Measurements from ENCODE around the gene DPP6.
"Not testable (repeated sequence)": the region's sequence is repeated elsewhere in the genome, so short reads cannot be mapped to it uniquely, and the experiment has no call there.

Gene DPP6

DNA sequence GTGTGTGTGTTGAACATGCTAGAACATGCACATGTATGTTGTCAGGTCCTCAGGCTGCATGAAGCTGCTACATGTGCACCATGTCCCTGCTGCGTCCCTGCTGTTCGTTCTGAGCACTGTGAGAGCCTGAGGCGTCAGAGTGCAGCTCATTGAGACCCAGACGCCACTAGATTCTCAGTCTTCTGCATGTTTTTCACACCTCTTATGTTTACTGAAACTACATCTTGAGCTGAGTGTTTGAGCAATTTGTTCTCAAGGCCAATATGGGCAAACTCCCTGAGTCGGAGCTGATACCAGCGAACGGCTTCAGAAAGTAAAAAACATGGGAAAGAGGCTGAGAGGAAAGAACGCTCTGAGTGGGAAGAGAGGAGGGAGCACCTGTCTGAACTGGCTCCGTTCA is 600.4 kb downstream of the DPP6 start:
- Histone ChIP-seq H3K4me3 (ENCODE audit: insufficient read depth, low read depth, low read length) (no peak overlapping the region), H3K9me3 (ENCODE audit: control insufficient read depth, low read length) (no peaks in the 10 kb centered on the region), H3K27me3 (ENCODE audit: control insufficient read depth, insufficient read depth, low read length, poor library complexity, severe bottlenecking) (no peaks in the 10 kb centered on the region), H3K27ac (ENCODE audit: insufficient read depth, low read depth, low read length, poor library complexity, severe bottlenecking) (no peak overlapping the region), H3K4me1 (ENCODE audit: control insufficient read depth, insufficient read depth, low read length) (no peaks in the 10 kb centered on the region), H3K36me3 (ENCODE audit: control insufficient read depth, insufficient read depth, low read length) (no peaks in the 10 kb centered on the region)
- 90 to 93% methylated on average over 9 of the region's 9 CpGs for WGBS, 2 experiments

DNA sequence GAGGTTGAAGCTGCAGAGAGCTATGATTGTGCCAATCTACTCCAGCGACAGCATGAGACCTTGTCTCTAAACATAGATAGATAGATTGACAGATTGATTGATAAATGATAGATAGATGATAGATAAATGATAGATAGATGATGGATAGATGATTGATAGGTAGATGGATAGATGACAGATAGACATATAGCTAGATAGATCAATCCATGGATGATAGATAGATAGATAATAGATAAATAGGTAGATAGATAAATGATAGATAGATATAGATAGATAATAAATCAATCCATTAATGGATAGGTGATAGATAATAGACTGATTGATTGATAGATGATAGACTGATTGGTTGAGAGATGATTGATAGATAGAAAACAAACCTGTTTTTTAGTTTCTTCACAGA is 601.1 kb downstream of the DPP6 start:
- Histone ChIP-seq H3K4me3 (ENCODE audit: insufficient read depth, low read depth, low read length) (no peak overlapping the region), H3K27me3 (ENCODE audit: control insufficient read depth, insufficient read depth, low read length, poor library complexity, severe bottlenecking) (no peaks in the 10 kb centered on the region), H3K4me1 (ENCODE audit: control insufficient read depth, insufficient read depth, low read length) (no peaks in the 10 kb centered on the region), H3K36me3 (ENCODE audit: control insufficient read depth, insufficient read depth, low read length) (no peaks in the 10 kb centered on the region), H3K9me3 (ENCODE audit: control insufficient read depth, low read length) (no peaks in the 10 kb centered on the region), H3K27ac (ENCODE audit: insufficient read depth, low read depth, low read length, poor library complexity, severe bottlenecking) (no peak overlapping the region)
- 90 to 93% methylated on average over 1 of the region's 1 CpG for WGBS, 2 experiments

DNA sequence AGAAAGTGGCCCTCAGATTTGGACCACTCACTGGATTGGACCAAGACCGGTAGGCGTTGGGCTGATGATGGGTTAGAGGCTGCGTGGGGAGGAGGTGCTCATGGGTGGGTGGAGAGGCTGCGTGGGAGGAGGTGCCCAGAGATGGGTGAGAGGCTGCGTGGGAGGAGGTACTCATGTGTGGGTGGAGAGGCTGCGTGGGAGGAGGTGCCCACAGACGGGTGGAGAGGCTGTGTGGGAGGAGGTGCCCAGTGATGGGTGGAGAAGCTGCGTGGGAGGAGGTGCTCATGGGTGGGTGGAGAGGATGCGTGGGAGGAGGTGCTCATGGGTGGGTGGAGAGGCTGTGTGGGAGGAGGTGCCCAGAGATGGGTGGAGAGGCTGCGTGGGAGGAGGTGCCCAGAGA is 604.4 kb downstream of the DPP6 start:
- 94 to 95% methylated on average over 10 of the region's 10 CpGs for WGBS, 2 experiments
- H3K4me3 ChIP-seq (ENCODE audit: insufficient read depth, low read depth, low read length) = no peak overlapping the region

DNA sequence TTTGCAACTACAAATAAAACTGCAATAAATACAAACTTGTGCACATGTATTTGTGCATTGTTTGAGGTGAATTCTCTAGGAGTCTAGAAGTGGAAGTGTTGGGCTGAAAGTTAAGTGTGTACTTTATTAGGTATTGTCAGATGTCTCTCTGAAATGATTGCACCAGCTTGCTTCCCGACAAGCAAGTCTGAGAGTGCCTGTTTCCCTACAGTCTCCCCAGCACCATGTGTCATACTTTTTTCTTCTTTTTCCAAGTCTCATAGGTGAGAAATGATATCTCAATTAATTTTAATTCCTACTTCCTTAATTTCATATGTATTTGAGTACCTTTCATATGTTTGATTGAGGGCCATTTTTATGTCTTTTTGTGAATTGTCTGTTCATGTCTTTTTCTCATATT is 614.6 kb downstream of the DPP6 start:
- Histone ChIP-seq H3K4me1 (ENCODE audit: control insufficient read depth, insufficient read depth, low read length) (no peaks in the 10 kb centered on the region), H3K27ac (ENCODE audit: insufficient read depth, low read depth, low read length, poor library complexity, severe bottlenecking) (no peak overlapping the region), H3K4me3 (ENCODE audit: insufficient read depth, low read depth, low read length) (no peak overlapping the region), H3K9me3 (ENCODE audit: control insufficient read depth, low read length) (no peaks in the 10 kb centered on the region), H3K27me3 (ENCODE audit: control insufficient read depth, insufficient read depth, low read length, poor library complexity, severe bottlenecking) (no peaks in the 10 kb centered on the region), H3K36me3 (ENCODE audit: control insufficient read depth, insufficient read depth, low read length) (no peaks in the 10 kb centered on the region)
- 82 to 92% methylated on average over 1 of the region's 1 CpG for WGBS, 2 experiments

More for the DNA sequence above, 604.4 kb downstream of the DPP6 start:
- H3K27ac ChIP-seq (ENCODE audit: insufficient read depth, low read depth, low read length, poor library complexity, severe bottlenecking) = no peak overlapping the region
- H3K4me1 ChIP-seq (ENCODE audit: control insufficient read depth, insufficient read depth, low read length) = no peaks in the 10 kb centered on the region
- H3K27me3 ChIP-seq (ENCODE audit: control insufficient read depth, insufficient read depth, low read length, poor library complexity, severe bottlenecking) = no peaks in the 10 kb centered on the region
- no peaks in the 10 kb centered on the region for H3K9me3 ChIP-seq (ENCODE audit: control insufficient read depth, low read length)
- H3K36me3 ChIP-seq (ENCODE audit: control insufficient read depth, insufficient read depth, low read length) = no peaks in the 10 kb centered on the region

DNA sequence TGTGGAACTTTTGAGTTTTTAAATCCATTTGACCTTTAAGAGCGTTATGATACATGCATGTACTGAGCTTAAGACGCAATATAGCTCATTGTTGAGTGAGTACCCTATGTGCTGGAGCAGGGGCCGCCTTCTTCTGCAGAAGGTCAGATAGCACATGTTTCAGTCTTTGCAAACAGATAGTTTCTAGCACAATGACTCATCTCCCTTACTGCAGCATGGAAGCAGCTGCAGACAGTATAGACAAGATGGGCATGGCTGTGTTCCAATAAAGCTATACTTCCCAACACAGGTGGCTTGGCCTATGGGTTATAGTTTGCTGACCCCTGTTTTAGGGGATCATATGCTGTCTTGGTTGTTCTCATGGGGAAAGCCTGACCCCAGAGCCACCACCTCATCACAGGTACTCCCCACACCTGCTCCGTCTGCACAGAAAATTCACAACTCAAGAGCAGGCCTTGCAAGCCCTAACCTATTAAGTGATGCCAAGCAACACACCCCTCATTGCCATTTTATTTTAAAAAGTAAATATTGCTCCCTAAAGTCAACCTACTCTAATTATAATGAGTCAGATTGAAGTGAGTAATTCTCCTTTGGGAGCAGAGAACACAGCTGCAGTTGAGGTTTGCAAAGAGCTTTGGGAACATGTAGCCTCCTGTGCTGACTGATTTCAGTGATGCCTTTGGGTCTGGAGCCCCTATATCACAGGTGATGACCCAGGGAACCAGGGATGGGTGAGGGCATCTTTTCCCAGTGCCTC is 620.6 kb downstream of the DPP6 start:
- H3K9me3 ChIP-seq (ENCODE audit: control insufficient read depth, low read length) = no peaks in the 10 kb centered on the region
- WGBS, 2 experiments = 95% methylated on average over 4 of the region's 4 CpGs

DNA sequence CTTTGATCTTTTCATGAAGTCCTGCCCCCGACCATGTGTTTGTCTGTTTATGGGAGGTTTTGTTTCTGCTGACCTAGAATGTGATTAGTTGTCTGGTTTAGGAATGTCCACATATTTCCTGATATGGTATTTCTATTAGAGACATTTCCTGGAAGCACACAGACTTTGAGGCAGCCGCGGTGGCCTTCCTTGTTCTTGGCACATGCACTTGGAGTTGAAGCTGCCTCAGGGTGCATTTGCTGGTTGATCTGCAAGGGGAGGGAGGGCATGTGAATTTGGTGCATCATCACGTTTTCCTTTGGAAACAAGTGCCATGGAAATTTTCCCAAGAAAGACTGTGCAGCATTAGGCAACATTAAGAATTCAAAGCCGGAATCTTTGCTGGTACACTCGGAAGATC is 622.0 kb downstream of the DPP6 start:
- no peak overlapping the region for H3K27ac ChIP-seq (ENCODE audit: insufficient read depth, low read depth, low read length, poor library complexity, severe bottlenecking)
- WGBS, 2 experiments = 86 to 87% methylated on average over 6 of the region's 6 CpGs
- no peaks in the 10 kb centered on the region for H3K36me3 ChIP-seq (ENCODE audit: control insufficient read depth, insufficient read depth, low read length)
- no peaks in the 10 kb centered on the region for H3K27me3 ChIP-seq (ENCODE audit: control insufficient read depth, insufficient read depth, low read length, poor library complexity, severe bottlenecking)
- H3K9me3 ChIP-seq (ENCODE audit: control insufficient read depth, low read length) = no peaks in the 10 kb centered on the region
- H3K4me3 ChIP-seq (ENCODE audit: insufficient read depth, low read depth, low read length) = no peak overlapping the region
- H3K4me1 ChIP-seq (ENCODE audit: control insufficient read depth, insufficient read depth, low read length) = no peaks in the 10 kb centered on the region

More for the DNA sequence above, 620.6 kb downstream of the DPP6 start:
- Histone ChIP-seq H3K27ac (ENCODE audit: insufficient read depth, low read depth, low read length, poor library complexity, severe bottlenecking) (no peak overlapping the region), H3K4me3 (ENCODE audit: insufficient read depth, low read depth, low read length) (no peak overlapping the region), H3K4me1 (ENCODE audit: control insufficient read depth, insufficient read depth, low read length) (no peaks in the 10 kb centered on the region), H3K36me3 (ENCODE audit: control insufficient read depth, insufficient read depth, low read length) (no peaks in the 10 kb centered on the region), H3K27me3 (ENCODE audit: control insufficient read depth, insufficient read depth, low read length, poor library complexity, severe bottlenecking) (no peaks in the 10 kb centered on the region)

DNA sequence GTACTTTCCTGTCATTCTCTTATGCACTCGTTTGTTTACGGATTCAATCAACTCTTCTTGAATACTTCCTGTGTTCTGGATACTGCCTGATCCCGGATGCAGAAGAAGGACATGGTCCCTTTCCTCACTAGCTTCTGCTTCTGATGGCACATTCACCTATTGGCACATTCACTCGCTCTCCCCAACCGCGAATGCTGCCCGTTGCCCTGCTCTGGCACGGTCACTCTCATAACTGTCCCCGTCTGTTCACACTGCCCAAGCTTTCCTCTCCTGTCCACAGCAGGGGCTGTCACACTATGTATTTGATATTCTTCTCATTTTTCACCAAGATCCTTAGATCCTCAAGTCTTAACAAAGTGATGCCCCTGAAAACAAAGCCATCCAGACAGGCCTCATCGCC is 623.4 kb downstream of the DPP6 start:
- no peaks in the 10 kb centered on the region for H3K36me3 ChIP-seq (ENCODE audit: control insufficient read depth, insufficient read depth, low read length)
- no peaks in the 10 kb centered on the region for H3K4me1 ChIP-seq (ENCODE audit: control insufficient read depth, insufficient read depth, low read length)
- H3K27me3 ChIP-seq (ENCODE audit: control insufficient read depth, insufficient read depth, low read length, poor library complexity, severe bottlenecking) = no peaks in the 10 kb centered on the region
- 88 to 90% methylated on average over 10 of the region's 10 CpGs for WGBS, 2 experiments
- H3K4me3 ChIP-seq (ENCODE audit: insufficient read depth, low read depth, low read length) = no peak overlapping the region
- no peak overlapping the region for H3K27ac ChIP-seq (ENCODE audit: insufficient read depth, low read depth, low read length, poor library complexity, severe bottlenecking)
- no peaks in the 10 kb centered on the region for H3K9me3 ChIP-seq (ENCODE audit: control insufficient read depth, low read length)

DNA sequence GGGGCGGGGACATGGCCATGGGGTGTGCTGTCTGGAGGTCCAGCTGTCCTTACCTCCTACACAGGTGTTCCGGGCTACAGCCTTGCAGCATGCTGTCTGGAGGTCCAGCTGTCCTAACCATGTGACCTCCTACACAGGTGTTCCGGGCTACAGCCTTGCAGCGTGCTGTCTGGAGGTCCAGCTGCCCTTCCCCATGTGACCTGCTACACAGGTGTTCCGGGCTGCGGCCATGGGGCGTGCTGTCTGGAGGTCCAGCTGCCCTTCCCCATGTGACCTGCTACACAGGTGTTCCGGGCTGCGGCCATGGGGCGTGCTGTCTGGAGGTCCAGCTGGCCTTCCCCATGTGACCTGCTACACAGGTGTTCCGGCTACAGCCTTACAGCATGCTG is 623.8 kb downstream of the DPP6 start:
- not testable (repeated sequence) for H3K4me1 ChIP-seq (ENCODE audit: control insufficient read depth, insufficient read depth, low read length); H3K27ac ChIP-seq (ENCODE audit: insufficient read depth, low read depth, low read length, poor library complexity, severe bottlenecking); H3K9me3 ChIP-seq (ENCODE audit: control insufficient read depth, low read length); H3K36me3 ChIP-seq (ENCODE audit: control insufficient read depth, insufficient read depth, low read length); H3K27me3 ChIP-seq (ENCODE audit: control insufficient read depth, insufficient read depth, low read length, poor library complexity, severe bottlenecking); H3K4me3 ChIP-seq (ENCODE audit: insufficient read depth, low read depth, low read length)
- WGBS, 2 experiments = 86 to 88% methylated on average over 11 of the region's 11 CpGs

DNA sequence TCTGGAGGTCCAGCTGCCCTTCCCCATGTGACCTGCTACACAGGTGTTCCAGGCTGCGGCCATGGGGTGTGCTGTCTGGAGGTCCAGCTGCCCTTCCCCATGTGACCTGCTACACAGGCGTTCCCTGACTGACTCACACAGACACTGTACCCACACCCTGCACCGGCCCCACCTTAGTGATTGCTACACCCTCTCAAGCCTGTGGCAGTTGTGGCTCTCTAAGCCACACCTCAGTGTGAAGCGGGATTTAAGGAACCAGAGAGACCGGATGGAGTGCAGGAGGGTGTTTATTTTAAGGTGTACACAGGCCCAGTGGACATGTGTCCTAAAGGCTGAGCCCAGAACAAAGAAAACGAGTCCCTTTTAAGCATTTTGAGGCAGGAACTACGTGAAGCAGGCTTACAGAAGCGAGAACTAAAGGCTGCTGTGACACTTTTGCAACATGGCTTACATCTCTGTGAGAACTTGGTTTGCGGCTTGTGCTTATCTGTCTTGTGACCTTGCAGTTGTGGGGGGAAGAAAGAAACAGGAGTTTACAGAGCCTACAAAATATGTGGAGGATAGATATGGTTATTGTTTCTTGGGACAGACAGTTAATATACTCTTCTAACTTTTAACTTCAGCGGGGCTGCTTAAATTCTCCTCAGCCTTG is 624.4 kb downstream of the DPP6 start:
- H3K9me3 ChIP-seq (ENCODE audit: control insufficient read depth, low read length) = no peaks in the 10 kb centered on the region
- H3K27me3 ChIP-seq (ENCODE audit: control insufficient read depth, insufficient read depth, low read length, poor library complexity, severe bottlenecking) = no peaks in the 10 kb centered on the region
- H3K36me3 ChIP-seq (ENCODE audit: control insufficient read depth, insufficient read depth, low read length) = no peaks in the 10 kb centered on the region
- no peak overlapping the region for H3K4me3 ChIP-seq (ENCODE audit: insufficient read depth, low read depth, low read length)
- H3K4me1 ChIP-seq (ENCODE audit: control insufficient read depth, insufficient read depth, low read length) = no peaks in the 10 kb centered on the region
- 92% methylated on average over 8 to 9 of the region's 10 CpGs for WGBS, 2 experiments
- H3K27ac ChIP-seq (ENCODE audit: insufficient read depth, low read depth, low read length, poor library complexity, severe bottlenecking) = no peak overlapping the region

DNA sequence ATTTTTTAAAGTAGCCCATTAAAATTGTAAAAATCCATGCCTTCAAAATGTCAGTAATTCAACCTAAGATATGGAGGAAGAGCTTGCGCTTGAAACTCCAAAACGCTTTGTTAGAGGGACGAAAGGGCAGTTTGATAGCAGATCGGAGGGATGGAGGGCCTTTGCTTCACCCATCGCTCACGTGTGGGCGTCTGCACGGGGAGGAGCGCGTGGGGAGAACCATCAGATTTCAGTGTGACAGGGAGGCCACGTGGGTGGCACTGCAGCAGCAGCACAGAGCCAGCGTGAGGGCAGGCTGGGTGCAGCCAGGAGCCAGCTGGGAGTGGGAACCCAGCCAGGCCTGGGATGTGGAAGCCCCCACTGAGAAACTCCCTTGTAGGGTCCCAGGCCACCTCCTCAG is 625.3 kb downstream of the DPP6 start:
- H3K4me1 ChIP-seq (ENCODE audit: control insufficient read depth, insufficient read depth, low read length) = no peaks in the 10 kb centered on the region
- H3K4me3 ChIP-seq (ENCODE audit: insufficient read depth, low read depth, low read length) = no peak overlapping the region
- WGBS, 2 experiments = 94 to 95% methylated on average over 12 of the region's 12 CpGs
- no peaks in the 10 kb centered on the region for H3K9me3 ChIP-seq (ENCODE audit: control insufficient read depth, low read length)
- no peaks in the 10 kb centered on the region for H3K27me3 ChIP-seq (ENCODE audit: control insufficient read depth, insufficient read depth, low read length, poor library complexity, severe bottlenecking)
- H3K36me3 ChIP-seq (ENCODE audit: control insufficient read depth, insufficient read depth, low read length) = no peaks in the 10 kb centered on the region
- H3K27ac ChIP-seq (ENCODE audit: insufficient read depth, low read depth, low read length, poor library complexity, severe bottlenecking) = no peak overlapping the region

Data from ectodermal cell (in vitro differentiated cells).